H9 (cell line): Measurements from ENCODE around the gene TSC1. TPM values are rescaled to one million over a fixed set of nuclear protein-coding genes. Genes with fewer than 3 reads are reported as not detected.

Experiments used
- DNase-seq: peaks from one replicate; pipeline ENCODE4 v3.0.0-alpha.2; 2017
- H2AFZ ChIP-seq: one replicate; pipeline ENCODE4 v1.6.1; 2013; ENCODE audit warnings: mild to moderate bottlenecking, low read length, control low read depth, moderate library complexity
- H2AK5ac ChIP-seq: 2 replicates; pipeline ENCODE4 v1.6.1; 2013; ENCODE audit warnings: low read length, control low read depth, mixed read lengths; ENCODE audit not compliant: insufficient read length
- H2BK120ac ChIP-seq: one replicate; pipeline ENCODE4 v1.6.1; 2013; ENCODE audit warnings: low read depth, mild to moderate bottlenecking, low read length, control low read depth, inconsistent platforms; ENCODE audit not compliant: poor library complexity, severe bottlenecking
- H2BK12ac ChIP-seq: 2 replicates; pipeline ENCODE4 v1.6.1; 2013; ENCODE audit warnings: low read length, control low read depth, mixed read lengths, low read depth; ENCODE audit not compliant: insufficient read length
- H2BK15ac ChIP-seq: 2 replicates; pipeline ENCODE4 v1.6.1; 2013; ENCODE audit warnings: low read depth, low read length, control low read depth
- H2BK20ac ChIP-seq: one replicate; pipeline ENCODE4 v1.6.1; 2013; ENCODE audit warnings: low read depth, mild to moderate bottlenecking, low read length, control low read depth, inconsistent platforms; ENCODE audit not compliant: poor library complexity, severe bottlenecking
- H2BK5ac ChIP-seq: 2 replicates; pipeline ENCODE4 v1.6.1; 2013; ENCODE audit warnings: low read length, control low read depth, mixed read lengths; ENCODE audit not compliant: insufficient read length
- H3K14ac ChIP-seq: 2 replicates; pipeline ENCODE4 v1.6.1; 2013; ENCODE audit warnings: low read length, control low read depth; ENCODE audit not compliant: insufficient read depth
- H3K18ac ChIP-seq: 2 replicates; pipeline ENCODE4 v1.6.1; 2013; ENCODE audit warnings: low read depth, mild to moderate bottlenecking, mixed read lengths, low read length, control low read depth; ENCODE audit not compliant: insufficient read length
- H3K23ac ChIP-seq: 2 replicates; pipeline ENCODE4 v1.6.1; 2013; ENCODE audit warnings: low read length, control low read depth, mixed read lengths, low read depth; ENCODE audit not compliant: insufficient read length
- H3K23me2 ChIP-seq: 2 replicates; pipeline ENCODE4 v1.6.1; 2013; ENCODE audit warnings: low read depth, mild to moderate bottlenecking, mixed read lengths, low read length, control low read depth; ENCODE audit not compliant: insufficient read length, poor library complexity, severe bottlenecking
- H3K27ac ChIP-seq: 2 replicates; pipeline ENCODE4 v1.5.1; 2013; ENCODE audit warnings: low read length, control low read depth, mixed read lengths, low read depth; ENCODE audit not compliant: insufficient read length
- H3K27me3 ChIP-seq: 2 replicates; pipeline ENCODE4 v1.6.1; 2013; ENCODE audit warnings: low read length, control low read depth, inconsistent platforms; ENCODE audit not compliant: insufficient read depth
- H3K4ac ChIP-seq: 2 replicates; pipeline ENCODE4 v1.6.1; 2013; ENCODE audit warnings: low read depth, mild to moderate bottlenecking, control low read depth, inconsistent platforms, low read length, moderate library complexity
- H3K4me1 ChIP-seq: 2 replicates; pipeline ENCODE4 v1.6.1; 2013; ENCODE audit warnings: low read length, control low read depth, inconsistent platforms; ENCODE audit not compliant: insufficient read depth
- H3K4me2 ChIP-seq: 2 replicates; pipeline ENCODE4 v1.6.1; 2013; ENCODE audit warnings: low read length, control low read depth, mixed read lengths; ENCODE audit not compliant: insufficient read length, insufficient read depth
- H3K56ac ChIP-seq: 2 replicates; pipeline ENCODE4 v1.6.1; 2013; ENCODE audit warnings: low read depth, mild to moderate bottlenecking, mixed read lengths, low read length, control low read depth; ENCODE audit not compliant: insufficient read length
- H3K79me1 ChIP-seq: 2 replicates; pipeline ENCODE4 v1.6.1; 2013; ENCODE audit warnings: low read depth, mild to moderate bottlenecking, moderate library complexity, low read length, control low read depth, inconsistent platforms; ENCODE audit not compliant: insufficient read depth, poor library complexity, severe bottlenecking
- H3K79me2 ChIP-seq: 2 replicates; pipeline ENCODE4 v1.6.1; 2013; ENCODE audit warnings: low read length, control low read depth, inconsistent platforms; ENCODE audit not compliant: insufficient read depth
- H3K9ac ChIP-seq: 2 replicates; pipeline ENCODE4 v1.6.1; 2013; ENCODE audit warnings: low read length, control low read depth, mixed read lengths; ENCODE audit not compliant: insufficient read length; ENCODE audit errors: extremely low read depth
- H3K9me3 ChIP-seq: one replicate; pipeline ENCODE4 v1.6.1; 2013; ENCODE audit warnings: low read depth, low read length, inconsistent platforms; ENCODE audit not compliant: control insufficient read depth
- H3T11ph ChIP-seq: one replicate; pipeline ENCODE4 v1.6.1; 2013; ENCODE audit warnings: mild to moderate bottlenecking, low read length, control low read depth, inconsistent platforms
- H4K20me1 ChIP-seq: one replicate; pipeline ENCODE4 v1.6.1; 2013; ENCODE audit not compliant: control insufficient read depth, insufficient read length, insufficient read depth
- H4K5ac ChIP-seq: 2 replicates; pipeline ENCODE4 v1.6.1; 2013; ENCODE audit warnings: low read depth, mild to moderate bottlenecking, mixed read lengths, low read length, control low read depth; ENCODE audit not compliant: insufficient read length
- H4K8ac ChIP-seq: replicated peaks from 2 replicates; pipeline ENCODE4 v1.6.1; 2013; ENCODE audit warnings: low read length, control low read depth, mixed read lengths, low read depth; ENCODE audit not compliant: insufficient read length
- H4K91ac ChIP-seq: 2 replicates; pipeline ENCODE4 v1.6.1; 2013; ENCODE audit warnings: low read depth, mild to moderate bottlenecking, moderate library complexity, mixed read lengths, low read length, control low read depth; ENCODE audit not compliant: insufficient read length
- H3K27ac Mint-ChIP-seq, 3 experiments: 2 replicates in 2 of 3; 3 replicates in 1 of 3; pipeline ENCODE4 v1.8.0; 2020 to 2021; ENCODE audit warnings: mixed read lengths in 3 of 3, mild to moderate bottlenecking in 1 of 3, moderate library complexity in 1 of 3
- H3K27me3 Mint-ChIP-seq: 2 replicates; pipeline ENCODE4 v1.8.0; 2021; ENCODE audit warnings: low read depth, mild to moderate bottlenecking, moderate library complexity, mixed read lengths
- H3K36me3 Mint-ChIP-seq, 3 experiments: 2 replicates in 2 of 3; 3 replicates in 1 of 3; pipeline ENCODE4 v1.8.0; 2020 to 2021; ENCODE audit warnings: low read depth in 3 of 3, mixed read lengths in 3 of 3; ENCODE audit not compliant: insufficient read depth in 1 of 3
- H3K4me1 Mint-ChIP-seq, 2 experiments: 2 replicates each; pipeline ENCODE4 v1.8.0; 2020; ENCODE audit warnings: mixed read lengths in 2 of 2
- H3K4me3 Mint-ChIP-seq, 2 experiments: 2 replicates in 1 of 2; 3 replicates in 1 of 2; pipeline ENCODE4 v1.8.0; 2020 to 2021; ENCODE audit warnings: mild to moderate bottlenecking in 2 of 2, mixed read lengths in 2 of 2, moderate library complexity in 1 of 2
- H3K9me3 Mint-ChIP-seq, 2 experiments: 2 replicates in 1 of 2; 3 replicates in 1 of 2; pipeline ENCODE4 v1.8.0; 2020; ENCODE audit warnings: mild to moderate bottlenecking in 2 of 2, mixed read lengths in 2 of 2, moderate library complexity in 1 of 2
- CTCF ChIP-seq: fragments of 200-600 bp; sonication (generic); conservative IDR thresholded peaks from 3 replicates; pipeline ENCODE4 v1.8.0; 2021; ENCODE audit warnings: antibody characterized with exemption, mild to moderate bottlenecking
- WGBS: extraction: QIAGEN DNeasy Blood & Tissue Kit; methylation state at CpG from one replicate; pipeline ENCODE4 v1.1.7; 2013; ENCODE audit warnings: missing lambda C conversion rate, low lambda C conversion rate, mixed read lengths; ENCODE audit not compliant: insufficient read length; ENCODE audit errors: extremely low coverage; 5-methylcytosine and 5-hydroxymethylcytosine counted together
- total RNA-seq: library from RNA; stranded (reverse); gene quantifications from 2 replicates; pipeline ENCODE4 v1.2.1, GENCODE V29; 2021

The TSC1 gene
- total RNA-seq, 1 experiment from 2014 or later, result 32.7 TPM

- DNase-seq, result no peak
- WGBS, result no CpG with 5 or more reads among the region's 12 CpGs
Measured at GRCh38 chr9:132863096-132863495, 81.3 kb downstream of the TSC1 start.

More at GRCh38 chr9:132863096-132863495, 81.3 kb downstream of the TSC1 start:
- H2AFZ ChIP-seq, result no peak overlapping the region
- H3K27me3 ChIP-seq, result no peaks in the 10 kb centered on the region
- H3K79me1 ChIP-seq, result no peaks in the 10 kb centered on the region
- H3K9me3 Mint-ChIP-seq, result no peaks in the 10 kb centered on the region
- H3K27ac Mint-ChIP-seq, result no peak overlapping the region
- no peak overlapping the region for H3K4ac ChIP-seq
- H3K79me2 ChIP-seq, result no peaks in the 10 kb centered on the region
- H2BK120ac ChIP-seq, result no peak overlapping the region
- H3K4me1 Mint-ChIP-seq, result peaks cover 23 to 27% of the 10 kb centered on the region in 2 experiments
- no peak overlapping the region for H3K4me2 ChIP-seq
- H3K23ac ChIP-seq, result no peak overlapping the region
- H3K36me3 Mint-ChIP-seq, result no peaks in the 10 kb centered on the region
- H2BK12ac ChIP-seq, result no peak overlapping the region
- no peak for TF ChIP-seq CTCF
- no peak overlapping the region for H2AK5ac ChIP-seq
- no peak overlapping the region for H4K5ac ChIP-seq
- no peak overlapping the region for H4K8ac ChIP-seq
- H3T11ph ChIP-seq, result no peak overlapping the region
- no peak overlapping the region for H3K56ac ChIP-seq
- H3K9me3 ChIP-seq, result no peaks in the 10 kb centered on the region
- H4K20me1 ChIP-seq, result no peaks in the 10 kb centered on the region
- H2BK20ac ChIP-seq, result no peak overlapping the region
- H3K9ac ChIP-seq, result no peak overlapping the region
- no peak overlapping the region for H3K27ac ChIP-seq
- no peaks in the 10 kb centered on the region for H3K4me1 ChIP-seq
- no peak overlapping the region for H2BK15ac ChIP-seq
- H3K27me3 Mint-ChIP-seq, result peaks cover 11% of the 10 kb centered on the region
- no peaks in the 10 kb centered on the region for H3K23me2 ChIP-seq
- H3K4me3 Mint-ChIP-seq, result no peak overlapping the region
- H3K14ac ChIP-seq, result no peak overlapping the region
- no peak overlapping the region for H4K91ac ChIP-seq
- no peak overlapping the region for H3K18ac ChIP-seq
- H2BK5ac ChIP-seq, result no peak overlapping the region
